HG02763 (cell line): ENCODE results near the gene AUTS2.

Source experiments
- ATAC-seq: cut with Tn5 transposase; IDR thresholded peaks from one replicate; pipeline ENCODE4 v1.9.1; 2021; ENCODE audit warnings: mild to moderate bottlenecking, moderate library complexity; ENCODE audit not compliant: unreplicated experiment

Gene AUTS2

GRCh38 chr7:70014472-70015177, 416.4 kb downstream of the AUTS2 start:
- ATAC-seq: no peak

GRCh38 chr7:70015353-70015752, 417.1 kb downstream of the AUTS2 start:
- no peak for ATAC-seq

- ATAC-seq: no peak
Observed at GRCh38 chr7:70016044-70016770, 417.9 kb downstream of the AUTS2 start.

DNA sequence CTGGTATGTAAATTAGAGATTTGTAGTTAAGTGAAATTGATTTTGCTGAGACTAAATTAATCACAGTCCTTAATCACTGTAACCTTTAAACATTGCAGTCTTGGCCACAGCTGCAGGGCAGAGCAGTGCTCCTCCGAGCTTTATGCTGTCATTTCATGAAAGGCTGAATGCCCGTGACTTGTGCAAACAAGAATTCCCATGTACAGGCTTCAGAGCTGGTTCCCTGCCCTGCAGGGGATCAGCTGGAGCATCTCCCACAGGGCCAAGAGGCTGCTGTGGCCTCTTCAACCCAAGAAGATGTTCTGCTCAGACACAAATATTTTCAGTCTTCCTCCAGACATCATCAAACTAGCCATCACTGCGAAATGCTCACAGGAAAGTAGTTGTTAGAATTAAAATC, 419.1 kb downstream of the AUTS2 start:
- ATAC-seq: no peak

GRCh38 chr7:70018700-70019099, 420.4 kb downstream of the AUTS2 start:
- ATAC-seq: no peak

GRCh38 chr7:70027867-70028266, 429.6 kb downstream of the AUTS2 start:
- no peak for ATAC-seq

DNA sequence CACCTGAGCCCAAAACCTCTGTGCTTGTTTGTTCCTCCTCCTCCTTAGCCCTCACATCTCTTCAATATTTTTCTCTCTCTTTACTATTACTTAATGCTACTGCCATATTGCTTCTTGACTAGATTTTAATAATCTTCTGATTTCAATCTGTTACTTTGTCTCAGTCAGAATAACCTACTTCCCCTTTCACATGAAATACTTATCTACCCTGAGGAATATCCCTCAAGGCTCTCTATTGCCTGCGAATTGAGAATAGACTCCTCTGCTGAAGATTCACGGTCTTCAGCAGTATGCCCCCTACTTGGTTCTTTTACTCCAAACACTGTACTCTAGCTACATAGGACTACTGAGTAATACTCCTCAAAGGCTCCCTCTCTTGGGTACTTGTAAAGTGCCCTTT, 430.3 kb downstream of the AUTS2 start:
- no peak for ATAC-seq

DNA sequence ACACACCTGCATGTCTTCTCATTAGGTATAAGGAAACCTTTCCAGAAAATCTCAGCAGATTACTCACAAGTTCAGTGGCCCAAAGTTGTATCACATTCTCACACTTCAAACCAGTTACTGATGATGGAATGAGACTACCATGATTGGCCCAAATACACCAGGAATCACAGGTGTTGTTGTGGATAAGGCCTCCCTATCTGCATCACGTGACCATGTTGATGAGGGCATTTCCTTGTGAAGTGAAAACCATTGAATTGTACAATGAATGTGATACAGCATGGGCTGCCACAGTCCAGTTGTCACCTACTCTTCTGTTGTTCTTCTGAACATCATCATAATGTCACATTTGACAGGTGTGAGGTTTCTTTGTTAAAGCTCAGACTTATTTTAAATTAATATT, 431.7 kb downstream of the AUTS2 start:
- no peak for ATAC-seq

DNA sequence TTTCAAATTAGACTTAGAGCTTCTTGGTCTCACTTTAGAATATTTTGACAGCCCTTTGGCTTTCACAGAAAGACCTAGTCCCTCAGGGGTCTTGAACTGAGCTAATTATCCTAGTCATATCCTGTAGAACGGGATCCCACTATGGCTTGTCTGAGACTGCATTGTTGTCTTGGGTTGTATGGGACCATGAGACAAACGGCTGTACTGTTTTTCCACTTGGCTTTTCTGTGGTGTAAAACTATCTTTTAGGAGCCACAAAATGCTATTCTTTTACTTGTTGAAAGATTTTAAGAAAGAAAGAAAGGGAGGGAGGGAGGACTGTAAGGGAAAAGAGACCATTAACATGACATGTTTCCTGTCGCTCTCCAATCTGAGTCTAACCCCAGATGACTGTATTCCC, 432.5 kb downstream of the AUTS2 start:
- no peak for ATAC-seq

DNA sequence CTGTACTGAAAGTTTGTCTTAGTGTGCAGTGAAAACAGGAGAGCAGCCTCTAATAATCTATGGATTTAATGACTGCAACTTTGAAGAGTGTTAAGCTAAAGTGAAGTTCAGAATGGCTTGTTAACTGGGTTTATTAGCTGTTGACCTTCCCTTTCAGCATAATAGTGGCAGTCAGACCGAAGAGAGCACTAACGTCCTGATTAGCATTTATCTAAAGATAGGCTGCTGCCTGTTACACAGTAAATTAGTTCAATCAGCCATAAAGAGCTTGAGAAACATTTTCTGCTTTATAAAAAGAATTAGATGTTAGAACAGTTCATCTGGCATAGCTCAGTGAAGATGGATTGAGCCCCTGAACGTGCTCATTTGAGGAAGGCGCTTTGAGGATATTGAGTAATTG, 433.0 kb downstream of the AUTS2 start:
- ATAC-seq: no peak

- no peak for ATAC-seq
Observed at GRCh38 chr7:70032649-70033048, 434.4 kb downstream of the AUTS2 start.

DNA sequence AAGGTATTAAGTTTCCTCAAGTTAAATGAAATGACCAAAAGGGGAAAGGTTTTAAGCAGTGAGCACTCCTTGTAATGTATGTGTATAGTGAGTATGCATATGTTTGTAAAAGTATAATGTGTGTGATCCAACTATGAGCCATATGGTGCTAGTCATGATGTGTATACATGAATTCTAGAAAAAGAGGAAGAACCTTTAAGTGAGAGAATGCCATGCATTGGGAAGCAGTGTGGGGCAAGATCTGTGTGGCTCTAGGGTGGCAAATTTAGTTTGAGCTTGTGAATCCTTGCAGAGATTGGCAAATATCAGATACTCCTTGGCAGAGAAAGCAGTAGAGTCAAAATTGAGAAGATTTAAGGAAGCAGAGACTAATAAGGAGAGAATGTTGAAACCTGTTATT, 435.0 kb downstream of the AUTS2 start:
- no peak for ATAC-seq

DNA sequence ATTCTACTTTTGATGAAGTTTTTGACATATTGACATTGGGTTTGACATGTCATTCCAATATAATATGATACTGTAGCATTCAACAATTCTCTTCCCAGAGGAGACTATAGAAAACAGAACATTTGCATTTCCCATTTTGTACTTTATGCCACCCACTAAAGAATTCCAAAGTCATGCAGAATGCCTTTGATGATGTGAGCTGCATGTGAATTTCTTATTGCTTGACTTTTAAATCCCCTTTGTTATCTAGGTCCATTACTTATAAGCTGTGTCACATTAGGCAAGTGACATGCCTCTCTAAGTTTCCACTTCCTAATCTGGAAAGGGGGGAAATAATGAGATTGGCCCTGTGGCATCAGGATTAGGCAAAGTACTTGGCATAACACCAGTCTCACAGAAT, 436.7 kb downstream of the AUTS2 start:
- no peak for ATAC-seq

GRCh38 chr7:70035519-70035918, 437.2 kb downstream of the AUTS2 start:
- no peak for ATAC-seq

- no peak for ATAC-seq
Observed at GRCh38 chr7:70035955-70036354, 437.7 kb downstream of the AUTS2 start.

DNA sequence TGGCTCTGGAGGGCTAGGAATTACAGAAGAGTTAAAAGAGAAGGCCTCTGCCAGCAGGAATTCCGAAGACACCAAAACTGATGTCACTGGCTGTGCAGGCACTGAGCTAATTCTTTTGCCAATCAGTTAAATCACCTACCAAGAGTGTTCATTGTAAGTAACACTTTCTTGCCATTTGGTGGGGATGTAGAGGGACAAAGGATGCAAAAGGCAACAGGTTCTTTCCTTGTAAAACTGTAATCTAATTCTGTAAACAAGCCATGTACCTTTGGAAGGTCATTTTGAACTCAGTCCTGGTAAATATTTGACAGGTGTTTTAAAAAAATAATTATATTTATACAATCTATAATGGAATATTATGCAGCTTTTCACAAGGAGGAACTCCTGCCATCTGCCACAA, 438.4 kb downstream of the AUTS2 start:
- ATAC-seq: no peak

DNA sequence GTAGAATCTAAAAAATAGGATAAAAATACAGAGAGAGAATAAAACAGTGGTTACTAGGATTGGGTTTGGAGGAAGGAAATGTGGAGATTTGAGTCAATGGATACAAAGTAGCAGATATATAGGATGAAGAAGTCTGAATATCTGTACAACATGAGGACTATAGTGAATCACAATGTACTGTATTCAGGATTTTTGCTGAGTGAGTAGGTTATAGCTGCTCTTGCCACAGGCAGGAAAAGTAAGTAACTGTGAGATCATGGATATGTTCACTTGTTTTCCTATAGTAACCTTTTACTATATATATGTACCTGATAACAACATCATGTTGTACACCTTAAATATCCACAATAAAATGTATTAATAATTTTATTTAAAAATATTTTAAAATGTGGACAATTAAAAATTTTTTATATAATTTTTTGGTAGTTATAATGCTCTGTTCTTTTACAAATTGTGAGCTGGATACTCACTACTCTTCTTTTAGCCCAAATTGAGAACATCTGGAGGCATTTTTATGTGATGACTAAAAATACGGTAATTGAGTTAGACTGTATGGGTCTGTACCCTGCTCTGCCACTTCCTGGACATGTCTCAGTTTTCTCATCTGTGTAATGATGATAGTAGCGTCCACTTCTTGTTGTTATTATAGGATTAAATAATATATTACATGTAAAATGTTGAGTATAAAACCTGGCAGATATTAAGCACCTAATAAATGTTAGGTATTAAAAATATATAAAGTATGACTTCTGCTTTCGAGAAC, 439.1 kb downstream of the AUTS2 start:
- no peak for ATAC-seq

DNA sequence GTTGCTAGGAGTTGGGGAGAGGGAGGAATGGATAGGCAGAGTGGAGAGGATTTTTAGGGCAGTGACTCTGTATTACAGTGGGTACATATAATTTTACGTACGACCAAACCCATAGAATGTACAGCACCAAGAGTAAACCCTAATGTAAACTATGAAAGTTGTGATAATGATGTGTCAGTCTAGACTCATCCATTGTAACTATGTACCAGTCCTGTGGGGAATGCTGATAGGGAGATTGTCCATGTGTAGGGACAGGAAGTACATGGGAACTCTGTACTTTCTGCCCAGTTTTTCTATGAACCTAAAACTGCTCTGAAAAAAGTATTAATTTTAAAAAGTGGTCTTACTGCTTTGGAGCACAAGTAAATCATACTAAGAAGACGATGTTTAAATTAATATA, 441.8 kb downstream of the AUTS2 start:
- no peak for ATAC-seq

DNA sequence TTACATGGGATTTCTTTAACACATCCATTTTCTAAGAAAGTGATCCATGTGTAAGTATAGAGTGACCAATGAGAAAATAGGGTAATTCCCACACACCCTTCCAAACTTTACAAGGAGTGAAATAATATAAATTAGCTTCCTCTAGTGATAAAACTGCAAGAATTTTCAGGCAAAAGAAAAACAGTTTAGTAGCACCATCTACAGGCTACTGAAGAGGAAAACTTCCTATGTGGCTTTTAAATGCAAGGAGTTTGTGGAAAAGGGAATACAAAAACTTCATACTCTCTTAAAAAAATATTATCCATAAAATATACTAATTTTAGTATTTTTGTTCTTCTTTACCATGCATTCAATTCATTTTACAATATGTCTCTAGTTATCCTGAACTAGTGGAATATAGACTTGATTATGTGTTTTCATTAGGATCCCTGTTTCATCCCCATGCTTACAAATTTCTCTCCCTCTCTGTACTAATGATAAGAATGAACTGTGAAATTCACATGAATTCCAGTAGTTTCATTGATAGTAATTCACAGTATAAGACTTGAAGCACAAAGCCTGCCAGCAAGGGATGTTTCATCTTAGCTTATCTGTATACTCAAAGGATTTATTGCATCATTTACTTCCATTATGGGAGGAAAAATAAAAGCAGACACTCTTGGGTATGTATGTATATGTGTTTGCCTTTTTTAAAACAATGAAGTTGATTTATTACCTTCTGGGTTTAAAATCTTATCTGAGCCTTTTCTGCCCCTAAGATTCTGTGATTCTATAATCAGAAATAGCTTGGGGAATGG, 442.9 kb downstream of the AUTS2 start:
- no peak for ATAC-seq

- no peak for ATAC-seq
Observed at GRCh38 chr7:70042533-70042932, 444.3 kb downstream of the AUTS2 start.

- ATAC-seq: no peak
Observed at GRCh38 chr7:70043015-70043538, 444.8 kb downstream of the AUTS2 start.
